HG03159 (cell line): ENCODE measurements around the gene LRRK1.
A peak's percentile ranks its signal among the peaks of the same experiment; 100 is the strongest.
"Not testable (repeated sequence)": the region's sequence is repeated elsewhere in the genome, so short reads cannot be mapped to it uniquely, and the experiment has no call there.

Source experiments
- ATAC-seq: cut with Tn5 transposase; IDR thresholded peaks from one replicate; pipeline ENCODE4 v1.9.1; 2021; ENCODE audit warnings: mild to moderate bottlenecking, moderate library complexity; ENCODE audit not compliant: unreplicated experiment

LRRK1 gene

DNA sequence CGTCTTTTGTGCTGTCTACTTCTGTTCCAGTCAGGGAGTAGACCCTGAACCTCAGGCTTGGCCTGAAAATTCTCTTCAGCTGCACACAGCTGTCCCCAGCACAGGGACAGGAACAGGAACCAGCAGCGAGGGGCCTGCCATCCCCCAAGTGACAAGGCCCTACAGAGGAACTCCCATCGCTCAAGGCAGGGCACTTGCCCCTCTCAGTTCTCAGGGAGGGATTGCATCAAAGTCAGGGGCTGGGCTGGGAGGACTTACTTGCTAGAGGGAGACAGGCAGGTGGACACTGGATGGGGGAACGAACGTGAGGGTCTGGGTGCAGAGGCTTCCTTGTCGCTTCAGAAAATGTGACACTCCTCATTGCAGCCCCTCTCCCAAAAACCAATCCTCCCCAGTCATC is 169.1 kb downstream of the LRRK1 start:
- ATAC-seq, result no peak

DNA sequence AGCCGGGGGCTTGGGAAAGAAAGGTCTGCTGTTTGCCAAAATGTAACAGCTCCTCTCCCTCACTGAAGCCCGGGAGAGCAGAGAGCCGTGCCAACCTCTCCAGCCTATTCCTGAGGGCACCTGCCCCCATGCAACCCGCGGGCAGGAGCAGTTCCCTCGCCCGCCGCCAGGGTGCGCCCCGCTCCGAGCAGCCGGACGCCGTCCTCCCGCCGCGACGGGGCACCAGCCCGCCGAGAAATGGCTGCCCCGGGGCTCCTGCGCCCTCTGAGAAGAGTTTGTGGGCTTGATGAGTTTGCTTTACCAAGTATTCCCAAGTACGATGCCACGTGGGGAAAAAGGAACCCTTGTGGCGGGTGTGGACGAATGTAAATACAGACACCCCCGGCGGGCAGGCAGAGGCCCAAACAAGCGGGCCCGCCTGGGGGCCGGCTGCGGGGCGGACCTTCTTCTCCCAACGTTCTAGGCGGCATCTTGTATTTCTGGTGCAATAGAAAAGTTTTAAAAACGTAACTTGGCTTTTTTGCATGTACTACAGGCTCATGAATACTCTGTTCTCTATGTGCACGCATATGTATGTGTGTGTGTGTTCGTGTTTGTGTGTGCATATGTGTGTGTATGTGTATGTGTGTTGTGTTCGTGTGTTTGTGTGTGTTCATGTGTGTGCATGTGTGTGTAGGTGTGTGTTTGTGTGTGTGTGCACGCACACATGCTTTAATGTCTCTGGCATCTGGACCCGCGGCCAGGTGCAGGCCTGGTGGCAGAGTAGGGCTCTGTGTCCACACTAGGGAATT is 169.8 kb downstream of the LRRK1 start:
- peak; percentile 77 for ATAC-seq

GRCh38 chr15:101089579-101090427 is 170.6 kb downstream of the LRRK1 start:
- ATAC-seq, result no peak

GRCh38 chr15:101090428-101090790 is 171.3 kb downstream of the LRRK1 start:
- ATAC-seq, result no peak

GRCh38 chr15:101091080-101092017 is 172.2 kb downstream of the LRRK1 start:
- no peak for ATAC-seq

DNA sequence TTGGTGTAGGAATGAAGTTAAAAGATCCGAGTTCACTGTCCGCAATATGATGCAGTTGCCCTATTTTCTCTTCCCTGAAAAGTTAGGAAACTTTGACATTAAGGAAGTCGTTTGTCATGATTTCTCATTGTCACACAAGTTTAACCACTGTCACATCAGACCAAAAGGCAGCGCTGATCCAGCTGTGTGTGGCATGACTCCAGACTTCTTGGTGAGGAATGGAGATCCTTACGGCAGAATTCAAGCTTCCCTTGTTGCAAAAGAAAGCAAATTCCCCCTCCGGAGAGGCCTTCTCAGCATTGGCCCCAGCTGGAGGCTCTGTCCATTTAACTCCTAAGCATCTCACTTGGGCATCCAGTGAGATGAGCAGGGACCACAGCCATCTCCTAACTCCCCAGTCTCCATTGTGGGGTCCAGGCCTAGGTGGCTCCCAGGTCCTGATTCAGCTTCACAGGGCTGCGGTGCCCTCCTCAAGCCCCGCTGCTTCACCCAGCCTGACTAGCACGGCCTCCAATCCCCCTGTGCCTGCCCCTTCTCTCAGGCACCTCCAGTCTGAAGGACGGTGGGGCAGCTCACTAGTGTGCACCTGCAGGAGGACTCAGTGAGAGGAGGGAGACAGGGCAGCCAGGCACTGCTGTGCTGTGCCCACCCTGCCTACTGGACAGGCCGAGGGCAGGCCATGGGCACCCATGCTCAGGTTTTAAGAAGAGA is 173.2 kb downstream of the LRRK1 start:
- ATAC-seq, result no peak

GRCh38 chr15:101092867-101093202 is 173.7 kb downstream of the LRRK1 start:
- no peak for ATAC-seq

DNA sequence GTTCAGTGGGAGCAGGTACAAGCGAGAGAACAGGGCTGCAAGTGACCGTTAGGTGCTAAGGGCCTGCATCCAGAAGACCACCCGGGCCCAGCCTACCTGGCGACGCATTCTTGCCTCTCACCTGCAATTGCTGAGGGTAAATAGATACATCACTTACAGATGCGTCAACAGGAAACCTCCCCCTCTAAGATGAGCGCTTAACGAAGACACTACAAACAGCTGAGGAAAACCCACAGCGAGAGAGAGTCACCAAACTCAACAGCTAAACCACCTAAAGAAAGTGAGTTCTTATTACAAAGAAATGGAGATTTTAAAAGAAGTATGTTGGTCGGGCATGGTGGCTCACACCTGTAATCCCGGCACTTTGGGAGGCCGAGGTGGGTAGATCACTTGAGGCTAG is 174.8 kb downstream of the LRRK1 start:
- ATAC-seq, result no peak

DNA sequence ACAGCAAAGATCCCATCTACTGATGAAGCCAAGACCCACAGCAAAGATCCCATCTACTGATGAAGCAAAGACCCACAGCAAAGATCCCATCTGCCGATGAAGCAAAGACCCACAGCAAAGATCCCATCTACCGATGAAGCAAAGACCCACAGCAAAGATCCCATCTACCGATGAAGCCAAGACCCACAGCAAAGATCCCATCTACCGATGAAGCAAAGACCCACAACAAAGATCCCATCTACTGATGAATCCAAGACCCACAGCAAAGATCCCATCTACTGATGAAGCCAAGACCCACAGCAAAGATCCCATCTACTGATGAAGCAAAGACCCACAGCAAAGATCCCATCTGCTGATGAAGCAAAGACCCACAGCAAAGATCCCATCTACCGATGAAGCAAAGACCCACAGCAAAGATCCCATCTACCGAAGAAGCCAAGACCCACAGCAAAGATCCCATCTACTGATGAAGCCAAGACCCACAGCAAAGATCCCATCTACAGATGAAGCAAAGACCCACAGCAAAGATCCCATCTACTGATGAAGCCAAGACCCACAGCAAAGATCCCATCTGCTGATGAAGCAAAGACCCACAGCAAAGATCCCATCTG is 176.7 kb downstream of the LRRK1 start:
- not testable (repeated sequence) for ATAC-seq

DNA sequence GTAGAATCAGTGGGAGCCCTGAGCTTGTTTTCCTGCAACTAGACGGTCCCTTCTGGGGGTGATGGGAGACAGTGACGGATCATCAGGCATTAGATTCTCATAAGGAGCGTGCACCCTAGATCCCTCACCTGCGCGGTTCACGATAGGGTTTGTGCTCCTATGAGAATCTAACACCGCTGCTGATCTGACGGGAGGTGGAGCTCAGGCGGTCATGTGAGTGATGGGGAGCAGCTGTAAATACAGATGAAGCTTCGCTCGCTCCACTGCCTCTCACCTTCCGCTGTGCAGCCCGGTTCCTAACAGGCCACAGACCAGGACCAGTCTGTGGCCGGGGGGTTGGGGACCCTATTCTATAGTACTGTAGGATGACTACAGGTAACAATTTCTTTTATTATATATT is 178.0 kb downstream of the LRRK1 start:
- no peak for ATAC-seq

DNA sequence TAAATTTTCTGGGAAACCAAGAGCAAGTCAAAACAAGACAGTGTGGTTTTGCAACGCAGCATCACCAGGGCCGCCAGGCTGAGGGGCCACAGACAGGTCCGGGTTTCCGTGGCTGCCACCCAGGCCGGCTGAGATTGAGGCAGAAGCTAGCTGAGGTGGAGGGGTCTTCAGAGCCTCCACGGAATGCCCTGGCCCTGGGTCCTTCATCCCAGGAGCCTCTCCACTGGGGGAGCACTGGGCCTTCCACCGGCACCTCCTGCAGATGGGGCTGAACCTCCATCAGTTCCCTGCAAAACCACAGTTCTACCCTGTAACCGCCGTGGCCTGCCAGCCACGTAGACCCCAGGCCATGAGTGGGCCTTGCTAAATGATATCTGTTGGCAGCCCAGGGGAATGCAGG is 180.0 kb downstream of the LRRK1 start:
- no peak for ATAC-seq

- ATAC-seq, result no peak
Observed at GRCh38 chr15:101100118-101100517, 181.0 kb downstream of the LRRK1 start.

- no peak for ATAC-seq
Observed at GRCh38 chr15:101100593-101101442, 181.7 kb downstream of the LRRK1 start.

- ATAC-seq, result no peak
Observed at GRCh38 chr15:101101676-101102075, 182.5 kb downstream of the LRRK1 start.

DNA sequence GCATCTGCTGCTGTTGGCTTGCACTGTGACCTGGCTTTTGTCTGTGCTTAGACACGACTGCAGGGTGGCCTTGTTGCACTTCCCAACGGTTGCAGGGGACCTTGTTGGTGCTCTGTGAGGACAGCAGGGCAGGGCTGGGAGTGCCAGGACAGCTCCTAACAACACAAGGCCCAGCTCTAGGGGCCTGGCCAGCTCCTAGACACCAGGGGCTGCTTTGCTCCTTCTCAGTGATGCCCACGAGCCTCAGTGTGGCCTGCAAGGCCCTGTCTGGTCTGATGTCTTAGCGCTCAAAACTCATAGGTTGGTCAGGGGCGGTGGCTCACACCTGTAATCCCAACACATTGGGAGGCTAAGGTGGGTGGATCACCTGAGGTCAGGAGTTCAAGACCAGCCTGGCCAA is 183.6 kb downstream of the LRRK1 start:
- ATAC-seq, result no peak

DNA sequence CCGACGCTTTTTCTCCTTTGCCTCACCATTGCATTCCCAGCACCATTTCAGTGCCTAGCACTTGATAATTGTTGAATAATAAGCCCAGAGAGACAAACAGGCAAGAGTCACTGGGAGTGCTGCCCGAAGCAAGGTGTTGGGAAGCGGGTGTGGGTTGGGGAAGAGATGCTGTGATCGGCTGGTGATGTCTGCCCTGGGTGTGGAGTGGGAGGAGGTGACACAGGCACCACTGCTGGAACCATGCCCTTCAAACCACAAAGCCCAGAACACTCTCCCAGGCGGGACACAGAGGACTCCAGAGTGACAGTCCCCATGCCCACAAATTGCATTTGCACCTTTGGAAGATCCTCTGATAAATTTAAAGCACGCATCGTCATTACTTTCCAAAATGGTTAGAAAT is 184.4 kb downstream of the LRRK1 start:
- no peak for ATAC-seq

DNA sequence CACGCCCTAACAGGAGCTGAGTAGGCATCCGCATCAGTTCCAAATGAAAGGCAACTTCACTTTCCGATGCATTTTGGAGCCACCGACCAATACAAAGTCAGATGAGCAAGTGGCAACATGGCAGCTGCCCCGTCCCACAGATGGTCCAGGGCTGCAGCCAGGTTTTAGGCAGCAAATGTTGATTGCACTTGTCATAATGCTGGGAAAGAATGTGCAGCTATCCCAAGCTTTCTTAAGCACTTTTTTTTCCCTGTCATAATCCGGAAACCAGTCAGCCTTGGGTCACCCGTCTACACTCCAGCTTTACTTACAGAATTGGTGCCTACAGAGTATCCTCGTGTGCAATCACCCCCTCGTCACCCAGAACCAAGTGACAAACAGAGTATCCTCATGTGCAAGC is 185.0 kb downstream of the LRRK1 start:
- ATAC-seq, result no peak

DNA sequence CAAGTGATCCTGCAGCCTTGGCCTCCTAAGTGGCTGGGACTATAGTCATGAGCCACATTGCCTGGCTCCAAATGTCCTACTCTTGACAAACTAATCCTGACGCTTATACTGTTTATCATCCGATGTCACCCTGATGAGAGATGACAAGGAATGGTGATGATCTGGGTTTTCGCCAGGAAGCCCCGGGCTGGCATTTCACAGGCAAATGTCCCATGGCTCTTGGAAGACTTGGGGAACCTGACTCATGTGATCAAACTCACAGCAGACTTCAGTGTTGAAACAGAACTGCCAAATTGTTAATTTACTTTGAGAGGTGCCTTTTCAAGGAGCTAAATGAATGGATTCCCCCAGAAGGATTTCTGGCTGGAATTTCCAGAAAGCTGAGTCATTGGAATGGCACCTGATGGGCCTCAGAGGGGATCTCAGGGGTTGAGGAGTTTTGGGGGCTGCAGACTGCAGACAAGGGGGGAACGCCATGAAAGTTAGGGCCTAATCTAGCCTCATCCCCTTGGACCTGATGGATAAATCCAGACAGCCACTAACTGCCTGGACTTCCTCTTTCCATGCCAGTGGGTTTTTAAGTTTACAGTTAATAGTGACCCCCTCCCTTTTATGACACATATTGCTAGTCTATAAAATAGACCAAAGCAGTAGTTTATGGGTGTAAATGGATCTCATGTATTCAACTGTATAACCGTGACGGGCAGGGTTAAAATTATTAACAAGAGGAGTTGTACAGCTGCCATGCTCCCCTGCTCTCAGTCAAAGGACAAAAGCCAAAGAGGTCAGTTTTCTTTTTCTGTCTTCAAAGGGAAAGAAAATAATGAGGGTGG is 186.1 kb downstream of the LRRK1 start:
- no peak for ATAC-seq
